DMS 273 treated with DMSO at 0.1 percent for 48 hours (cell line): ENCODE data around the gene UBR1.
"Not testable (repeated sequence)": the region's sequence is repeated elsewhere in the genome, so short reads cannot be mapped to it uniquely, and the experiment has no call there.

Experiments used
- DNase-seq: peaks from one replicate; lab custom pipeline; 2025; lab: John Stamatoyannopoulos, UW

The UBR1 gene

GRCh38 chr15:43105778-43106485 is at the start of gene UBR1:
Gene UBR1 (minus strand): TSS chr15:43106038. CDS start chr15:43106022, 16 bp downstream.
- DNase-seq: peak; percentile 61

GRCh38 chr15:43153269-43153668 is 47.4 kb upstream of the UBR1 start:
- DNase-seq: no peak

- DNase-seq: no peak
These were observed 45.9 kb upstream of the UBR1 start for GRCh38 chr15:43151688-43152087.

GRCh38 chr15:43150191-43150929 is 44.5 kb upstream of the UBR1 start:
- no peak for DNase-seq

GRCh38 chr15:43146184-43146583 is 40.3 kb upstream of the UBR1 start:
- no peak for DNase-seq

GRCh38 chr15:43144512-43144911 is 38.7 kb upstream of the UBR1 start:
- DNase-seq: no peak

GRCh38 chr15:43143203-43143941 is 37.5 kb upstream of the UBR1 start:
- DNase-seq: no peak

- no peak for DNase-seq
These were observed 29.5 kb upstream of the UBR1 start for GRCh38 chr15:43135351-43135750.

GRCh38 chr15:43134157-43134635 is 28.4 kb upstream of the UBR1 start:
- DNase-seq: no peak

- no peak for DNase-seq
These were observed 27.8 kb upstream of the UBR1 start, which contains the start of gene TMEM62 for GRCh38 chr15:43133430-43134156. Gene TMEM62 (plus strand): TSS chr15:43133586. CDS start chr15:43133803, 217 bp downstream.

GRCh38 chr15:43132830-43133429 is 27.1 kb upstream of the UBR1 start:
- DNase-seq: no peak

GRCh38 chr15:43128980-43129335 is 23.1 kb upstream of the UBR1 start:
- DNase-seq: no peak

GRCh38 chr15:43128174-43128979 is 22.5 kb upstream of the UBR1 start:
- not testable (repeated sequence) for DNase-seq

GRCh38 chr15:43127752-43128151 is 21.9 kb upstream of the UBR1 start:
- no peak for DNase-seq

GRCh38 chr15:43126356-43126755 is 20.5 kb upstream of the UBR1 start:
- no peak for DNase-seq

GRCh38 chr15:43125100-43125661 is 19.3 kb upstream of the UBR1 start:
- no peak for DNase-seq

GRCh38 chr15:43121863-43122262 is 16.0 kb upstream of the UBR1 start:
- no peak for DNase-seq

GRCh38 chr15:43118829-43119228 is 13.0 kb upstream of the UBR1 start:
- DNase-seq: no peak

- DNase-seq: no peak
These were observed 12.4 kb upstream of the UBR1 start for GRCh38 chr15:43118286-43118685.

GRCh38 chr15:43111354-43111753 is 5.5 kb upstream of the UBR1 start:
- no peak for DNase-seq
